Measurements from ENCODE around the gene C7orf57.

- TF ChIP-seq CTCF (IDR thresholded peaks at IDR 0.05; ENCODE audit: borderline replicate concordance, extremely low read depth, low read length, poor library complexity, severe bottlenecking), result no peak
- no peak for TF ChIP-seq EZH2 (IDR thresholded peaks at IDR 0.05; ENCODE audit: borderline replicate concordance, low read depth, low read length, severe bottlenecking)
Observed at GRCh38 chr7:47988496-47989386, 46.6 kb upstream of the C7orf57 start.

All from DND-41 (cell line).